Glutamatergic neuron (in vitro differentiated cells): ENCODE data around the gene SYT6. TPM values are rescaled to one million over a fixed set of nuclear protein-coding genes. Genes with fewer than 3 reads are reported as not detected.

Experiments used
- DNase-seq: peaks from one replicate; pipeline ENCODE4 v3.0.0; 2022
- H3K27ac Mint-ChIP-seq: one replicate; pipeline ENCODE4 v1.8.0; 2020; ENCODE audit warnings: mild to moderate bottlenecking, mixed read lengths, inconsistent platforms; ENCODE audit not compliant: unreplicated experiment
- H3K27me3 Mint-ChIP-seq: one replicate; pipeline ENCODE4 v1.8.0; 2020; ENCODE audit warnings: mild to moderate bottlenecking, moderate library complexity, mixed read lengths, inconsistent platforms; ENCODE audit not compliant: unreplicated experiment
- H3K36me3 Mint-ChIP-seq: one replicate; pipeline ENCODE4 v1.8.0; 2020; ENCODE audit warnings: mild to moderate bottlenecking, mixed read lengths, inconsistent platforms; ENCODE audit not compliant: unreplicated experiment
- H3K4me1 Mint-ChIP-seq: one replicate; pipeline ENCODE4 v1.8.0; 2020; ENCODE audit warnings: mild to moderate bottlenecking, low read depth, mixed read lengths, inconsistent platforms; ENCODE audit not compliant: unreplicated experiment
- H3K4me3 Mint-ChIP-seq: one replicate; pipeline ENCODE4 v1.8.0; 2020; ENCODE audit warnings: mild to moderate bottlenecking, mixed read lengths, inconsistent platforms; ENCODE audit not compliant: unreplicated experiment
- H3K9me3 Mint-ChIP-seq: one replicate; pipeline ENCODE4 v1.8.0; 2020; ENCODE audit warnings: mild to moderate bottlenecking, moderate library complexity, mixed read lengths, inconsistent platforms; ENCODE audit not compliant: unreplicated experiment
- CTCF ChIP-seq: fragments of 200-600 bp; sonication (generic); IDR thresholded peaks from one replicate; pipeline ENCODE4 v1.5.0; 2021; ENCODE audit not compliant: partially characterized antibody, unreplicated experiment
- total RNA-seq: library from RNA; stranded (reverse); fragmentation: NEBNext Ultra II Directional; extraction: Animal tissue kit (Norgen Biotek cat#: 25700); gene quantifications from one replicate; pipeline ENCODE4 v1.2.1, GENCODE V29; 2021; ENCODE audit not compliant: unreplicated experiment

Gene SYT6
- total RNA-seq, 1 donor from 2014 or later, result 11.1 TPM

DNA sequence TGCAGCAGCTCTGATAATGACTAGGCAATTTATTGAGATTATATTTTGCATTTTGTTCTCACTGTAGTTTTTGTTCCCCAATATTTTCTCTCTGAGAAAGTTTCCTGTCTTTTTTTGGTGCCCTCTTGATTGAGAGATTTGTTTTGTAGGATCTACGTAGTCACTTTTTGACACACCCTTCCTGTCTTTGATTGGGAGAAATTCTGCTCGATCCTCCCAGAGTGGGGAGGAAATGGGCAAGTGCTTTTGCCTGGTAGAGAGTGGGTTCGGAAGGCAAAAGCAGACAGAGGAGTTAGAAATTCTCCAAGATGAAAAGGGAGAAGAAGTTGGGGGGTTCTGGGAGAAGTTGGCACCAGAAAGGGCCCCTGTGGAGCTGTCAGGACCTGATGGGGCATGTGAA, 42.1 kb upstream of the SYT6 start:
- Mint-ChIP-seq H3K36me3 (peaks cover 4% of the 10 kb centered on the region), H3K4me1 (no peaks in the 10 kb centered on the region), H3K9me3 (no peaks in the 10 kb centered on the region), H3K27ac (no peak overlapping the region), H3K27me3 (peaks cover 2% of the 10 kb centered on the region), H3K4me3 (no peak overlapping the region)
- DNase-seq, result no peak
- no peak for TF ChIP-seq CTCF

DNA sequence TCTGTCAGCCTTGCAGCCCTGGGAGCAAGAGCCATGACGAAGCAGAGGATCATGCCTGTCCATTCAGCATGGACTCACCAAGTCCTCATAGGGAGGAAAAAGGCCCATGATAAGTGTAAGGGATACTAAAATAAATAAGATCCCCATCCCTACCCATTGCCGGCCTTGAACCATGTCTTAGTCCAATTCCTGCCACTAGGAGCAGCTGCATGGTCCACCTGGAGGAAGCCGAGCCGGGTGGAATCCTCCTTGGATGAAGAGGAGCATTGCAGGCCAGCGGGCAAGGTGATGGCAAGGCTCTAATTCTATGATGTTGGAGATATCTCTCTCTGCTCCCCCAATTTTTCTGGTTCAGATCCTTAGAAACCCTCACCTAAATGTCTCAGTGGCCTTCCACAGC, 38.7 kb upstream of the SYT6 start:
- peaks cover 2% of the 10 kb centered on the region for H3K27me3 Mint-ChIP-seq

DNA sequence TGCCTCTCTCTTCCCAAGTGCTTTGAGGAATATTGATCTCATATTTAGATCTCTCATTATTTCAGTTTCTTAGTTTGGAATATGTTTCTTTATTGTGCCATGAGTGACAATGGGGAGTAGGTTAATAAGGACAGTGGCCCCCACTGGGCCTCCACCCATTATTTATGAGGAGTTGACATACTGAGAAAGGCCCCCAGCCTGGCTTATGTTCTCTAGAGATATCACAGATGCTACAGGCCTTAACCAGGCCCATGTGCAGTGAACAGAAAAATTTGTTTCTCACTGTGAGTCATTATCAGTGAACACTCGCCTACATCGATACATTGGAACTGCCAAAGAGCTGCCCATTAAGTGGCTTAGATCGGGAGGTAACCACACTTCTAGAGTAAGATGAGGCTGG, 35.7 kb upstream of the SYT6 start:
- Mint-ChIP-seq H3K27me3 (no peaks in the 10 kb centered on the region), H3K4me3 (no peak overlapping the region), H3K36me3 (peaks cover 3% of the 10 kb centered on the region), H3K4me1 (no peaks in the 10 kb centered on the region), H3K27ac (no peak overlapping the region), H3K9me3 (no peaks in the 10 kb centered on the region)
- no peak for TF ChIP-seq CTCF
- DNase-seq, result no peak

More for the DNA sequence above, 38.7 kb upstream of the SYT6 start:
- TF ChIP-seq CTCF, result no peak
- Mint-ChIP-seq H3K27ac (no peak overlapping the region), H3K9me3 (no peaks in the 10 kb centered on the region), H3K36me3 (peaks cover 4% of the 10 kb centered on the region), H3K4me3 (no peak overlapping the region), H3K4me1 (no peaks in the 10 kb centered on the region)
- no peak for DNase-seq

DNA sequence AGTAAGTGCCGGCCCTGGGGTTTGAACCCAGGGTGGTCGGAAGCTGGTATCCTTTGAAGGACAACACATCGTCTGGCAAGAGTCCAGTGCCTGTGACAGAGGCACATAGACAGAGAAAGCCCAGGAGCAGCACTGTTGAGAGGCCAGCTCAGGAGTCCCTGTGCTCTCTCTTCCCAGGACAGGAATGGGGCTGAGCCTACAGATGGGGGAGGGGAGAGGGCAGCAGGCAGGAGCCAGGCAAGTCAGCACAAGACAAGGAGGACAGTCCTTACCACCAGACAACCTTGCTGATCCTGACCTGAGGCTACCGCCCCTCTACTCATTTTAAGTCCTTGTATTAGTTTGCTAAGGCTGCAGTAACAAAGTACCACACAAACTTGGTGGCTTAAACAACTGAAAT, 27.7 kb upstream of the SYT6 start:
- Mint-ChIP-seq H3K36me3 (no peaks in the 10 kb centered on the region), H3K9me3 (no peaks in the 10 kb centered on the region), H3K4me3 (no peak overlapping the region), H3K27me3 (peaks cover 3% of the 10 kb centered on the region), H3K27ac (no peak overlapping the region), H3K4me1 (peaks cover under 1% of the 10 kb centered on the region)
- no peak for TF ChIP-seq CTCF
- no peak for DNase-seq

DNA sequence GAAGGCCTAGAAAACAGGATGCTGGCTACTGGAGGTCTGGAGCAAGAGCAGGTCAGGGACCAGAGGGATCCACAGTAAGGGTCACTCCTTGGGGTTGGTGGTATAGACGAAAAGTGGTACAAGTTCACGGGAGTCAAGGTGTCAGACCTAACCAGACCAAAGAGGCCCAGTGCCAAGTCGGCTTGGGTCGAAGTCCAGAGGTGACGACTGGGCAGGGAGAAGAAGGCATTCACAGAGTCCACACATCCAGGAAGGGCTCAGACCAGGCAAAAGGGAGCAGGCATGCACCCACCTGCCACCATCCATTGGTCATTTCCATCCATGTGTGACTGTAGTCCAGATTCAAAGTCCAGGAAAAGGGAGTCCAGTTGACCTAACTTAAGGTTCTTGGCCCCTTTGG, 27.1 kb upstream of the SYT6 start:
- TF ChIP-seq CTCF, result no peak
- Mint-ChIP-seq H3K4me1 (peaks cover 6% of the 10 kb centered on the region), H3K4me3 (no peak overlapping the region), H3K27ac (no peak overlapping the region), H3K27me3 (peaks cover 3% of the 10 kb centered on the region), H3K9me3 (no peaks in the 10 kb centered on the region), H3K36me3 (no peaks in the 10 kb centered on the region)
- DNase-seq, result no peak
